Measurements from ENCODE around the gene TAF4.
"Not testable (repeated sequence)": the region's sequence is repeated elsewhere in the genome, so short reads cannot be mapped to it uniquely, and the experiment has no call there.

Gene TAF4

DNA sequence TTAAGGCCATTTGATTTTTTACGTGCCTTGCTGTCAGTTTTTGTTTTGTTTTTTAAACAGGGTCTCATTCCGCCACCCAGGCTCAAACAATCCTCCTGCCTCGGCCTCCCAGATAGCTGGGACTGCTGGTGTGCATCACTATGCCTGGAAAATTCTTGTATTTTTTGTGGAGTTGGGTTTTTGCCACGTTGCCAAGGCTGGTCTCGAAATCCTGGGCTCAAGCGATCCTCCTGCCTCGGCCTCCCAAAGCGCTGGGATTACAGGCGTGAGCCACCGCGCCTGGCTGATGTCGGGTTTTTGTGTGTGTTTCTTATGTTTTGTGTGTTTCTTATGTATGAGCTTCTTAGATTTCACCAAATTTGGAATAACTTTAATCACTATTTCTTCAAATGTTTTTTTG lies 104.8 kb downstream of the TAF4 start:
- no peak for DNase-seq (ENCODE audit: low read depth)

DNA sequence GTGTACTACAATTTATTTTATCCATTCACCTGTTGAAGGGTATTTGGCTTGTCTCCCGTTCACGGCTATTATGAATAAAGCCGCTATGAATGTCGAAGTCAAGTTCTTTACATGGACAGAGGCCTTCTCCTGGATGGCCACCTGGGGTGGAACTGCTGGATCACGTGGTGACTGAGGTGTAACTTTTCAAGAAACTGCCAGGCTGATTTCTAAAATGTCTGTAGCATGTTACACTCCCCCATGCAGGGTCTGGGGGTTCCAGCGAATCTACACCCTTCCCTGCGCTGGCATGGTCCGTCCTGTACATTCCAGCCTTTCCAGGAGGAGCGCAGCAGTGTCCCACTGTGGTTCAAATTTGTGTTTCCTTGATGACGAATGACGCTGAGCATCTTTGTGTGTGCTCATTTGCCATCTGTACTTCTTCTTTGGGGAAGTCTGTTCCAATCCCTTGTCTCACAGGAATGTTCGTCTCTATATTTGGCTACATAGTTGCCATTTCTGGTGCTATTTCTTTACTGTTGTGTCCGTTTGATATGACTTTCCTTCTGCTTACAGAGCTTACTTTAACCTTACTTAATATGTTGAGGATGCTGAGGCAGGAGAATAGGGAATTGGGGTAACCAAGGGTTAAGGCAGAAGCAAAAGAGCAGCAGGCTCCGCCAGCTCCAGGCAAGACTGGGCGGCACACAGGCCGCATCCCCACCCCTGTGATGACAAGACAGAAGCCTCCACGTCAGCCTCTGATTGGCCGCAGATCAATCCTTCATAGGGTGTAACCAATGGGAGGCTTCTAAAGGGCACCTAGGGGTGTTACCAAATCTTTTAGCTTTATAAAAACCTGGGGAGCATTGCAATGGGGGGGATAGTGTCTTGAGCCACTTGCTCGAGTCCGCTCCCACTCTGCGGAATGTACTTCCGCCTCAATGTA lies 106.6 kb downstream of the TAF4 start:
- no peak for DNase-seq (ENCODE audit: low read depth)

DNA sequence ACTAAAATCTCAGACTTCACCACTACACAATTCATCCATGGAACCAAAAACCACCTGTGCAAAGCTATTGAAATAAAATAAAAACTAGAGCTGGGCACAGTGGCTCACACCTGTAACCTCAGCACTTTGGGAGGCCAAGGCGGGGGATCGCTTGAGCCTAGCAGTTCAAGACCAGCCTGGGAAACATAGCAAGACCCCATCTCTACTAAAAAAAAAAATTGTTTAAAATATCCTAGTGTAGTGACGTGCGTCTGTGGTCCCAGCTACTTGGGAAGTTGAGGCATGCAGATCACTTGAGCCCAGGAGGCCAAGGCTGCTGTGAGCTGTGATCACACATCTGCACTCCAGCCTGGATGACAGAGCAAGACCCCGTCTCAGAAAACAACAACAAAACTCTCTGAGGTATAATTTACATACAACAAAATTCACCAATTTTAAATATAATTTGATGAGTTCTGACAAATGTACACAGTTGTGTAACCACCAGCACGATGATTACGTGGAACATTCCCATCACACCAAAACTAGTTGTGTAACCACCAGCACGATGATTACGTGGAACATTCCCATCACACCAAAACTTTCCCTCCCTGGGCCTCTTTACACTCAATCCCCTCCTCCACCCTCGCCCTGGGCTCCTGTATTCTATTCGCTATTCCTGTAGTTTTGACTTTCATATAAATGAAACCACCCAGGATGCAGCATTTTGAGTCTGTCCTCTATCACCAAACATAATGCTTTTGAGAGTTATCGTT lies 107.5 kb downstream of the TAF4 start:
- DNase-seq (ENCODE audit: low read depth) = no peak

GRCh38 chr20:61956396-61957342 lies 109.0 kb downstream of the TAF4 start:
- no peak for DNase-seq (ENCODE audit: low read depth)

DNA sequence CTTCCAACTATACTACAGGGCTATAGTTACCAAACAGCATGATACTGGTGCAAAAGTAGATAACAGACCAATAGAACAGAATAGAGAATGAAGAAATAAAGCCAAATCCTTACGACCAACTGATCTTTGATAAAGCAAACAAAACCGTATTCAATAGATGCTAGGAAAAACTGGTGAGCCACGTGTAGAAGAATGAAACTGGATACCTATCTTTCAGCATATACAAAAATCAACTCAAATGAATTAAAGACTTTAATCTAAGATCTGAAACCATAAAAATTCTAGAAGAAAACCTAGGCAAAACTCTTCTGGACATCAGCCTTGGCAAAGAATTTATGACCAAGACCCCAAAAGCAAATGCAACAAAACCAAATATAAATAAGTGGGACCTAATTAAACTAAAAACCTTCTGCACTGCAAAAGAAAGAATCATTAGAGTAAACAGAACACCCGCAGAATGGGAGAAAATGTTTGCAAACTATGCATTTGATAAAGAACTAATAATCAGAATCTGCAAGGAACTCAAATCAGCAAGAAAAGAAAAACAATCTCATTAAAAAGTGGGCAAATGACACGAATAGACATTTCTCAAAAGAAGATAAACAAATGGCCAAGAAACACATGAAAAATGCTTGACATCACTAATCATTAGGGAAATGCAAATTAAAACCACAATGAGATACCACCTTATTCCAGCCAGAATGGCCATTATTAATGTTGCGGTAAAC lies 109.8 kb downstream of the TAF4 start:
- no peak for DNase-seq (ENCODE audit: low read depth)

- DNase-seq (ENCODE audit: low read depth) = no peak
Measured at GRCh38 chr20:61954276-61955021, 111.2 kb downstream of the TAF4 start.

DNA sequence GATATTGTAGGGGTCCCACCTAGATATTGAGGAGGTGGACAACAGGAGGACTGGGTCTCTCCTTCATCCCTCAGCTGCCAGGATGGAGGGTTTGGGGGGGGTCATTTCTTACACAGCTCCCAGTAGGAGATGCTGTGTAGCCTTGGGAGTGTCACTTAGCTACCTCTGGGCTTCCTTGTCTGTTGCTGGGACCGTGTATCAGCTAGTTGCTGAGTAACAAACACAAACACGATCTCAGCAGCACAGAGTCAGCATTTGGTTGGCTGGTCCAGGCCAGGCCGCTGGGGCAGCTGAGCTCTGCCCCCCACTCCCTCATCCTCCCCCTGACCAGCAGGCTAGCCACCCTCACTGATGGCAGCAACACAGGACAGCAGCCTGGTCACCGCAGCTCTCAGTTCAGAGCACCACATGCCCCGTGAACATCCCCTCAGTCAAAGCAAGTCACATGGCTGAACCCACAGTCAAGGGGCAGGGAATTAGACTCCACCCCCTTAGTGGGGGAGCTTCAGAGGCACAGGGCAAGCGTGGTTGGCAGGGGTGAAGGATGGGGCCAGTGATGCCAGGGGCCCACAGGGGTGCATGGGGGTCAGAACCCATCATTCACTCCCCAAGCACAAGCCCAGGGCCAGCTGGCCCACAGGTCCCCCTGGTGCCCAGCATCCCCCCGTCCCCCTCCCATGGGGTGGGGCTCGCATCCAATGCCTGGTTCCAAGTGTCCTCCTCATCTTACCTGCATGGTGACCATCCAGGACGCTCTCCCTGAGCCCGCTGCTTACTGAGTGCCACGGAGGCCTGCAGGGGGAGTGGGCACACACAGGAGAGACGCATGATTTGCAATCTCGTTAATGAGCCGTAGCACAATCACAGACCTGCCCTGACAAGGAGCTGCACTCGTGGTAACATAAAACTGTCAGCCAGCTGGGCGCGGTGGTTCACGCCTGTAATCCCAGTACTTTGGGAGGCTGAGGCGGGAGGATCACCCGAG lies 112.4 kb downstream of the TAF4 start:
- DNase-seq (ENCODE audit: low read depth) = no peak

DNA sequence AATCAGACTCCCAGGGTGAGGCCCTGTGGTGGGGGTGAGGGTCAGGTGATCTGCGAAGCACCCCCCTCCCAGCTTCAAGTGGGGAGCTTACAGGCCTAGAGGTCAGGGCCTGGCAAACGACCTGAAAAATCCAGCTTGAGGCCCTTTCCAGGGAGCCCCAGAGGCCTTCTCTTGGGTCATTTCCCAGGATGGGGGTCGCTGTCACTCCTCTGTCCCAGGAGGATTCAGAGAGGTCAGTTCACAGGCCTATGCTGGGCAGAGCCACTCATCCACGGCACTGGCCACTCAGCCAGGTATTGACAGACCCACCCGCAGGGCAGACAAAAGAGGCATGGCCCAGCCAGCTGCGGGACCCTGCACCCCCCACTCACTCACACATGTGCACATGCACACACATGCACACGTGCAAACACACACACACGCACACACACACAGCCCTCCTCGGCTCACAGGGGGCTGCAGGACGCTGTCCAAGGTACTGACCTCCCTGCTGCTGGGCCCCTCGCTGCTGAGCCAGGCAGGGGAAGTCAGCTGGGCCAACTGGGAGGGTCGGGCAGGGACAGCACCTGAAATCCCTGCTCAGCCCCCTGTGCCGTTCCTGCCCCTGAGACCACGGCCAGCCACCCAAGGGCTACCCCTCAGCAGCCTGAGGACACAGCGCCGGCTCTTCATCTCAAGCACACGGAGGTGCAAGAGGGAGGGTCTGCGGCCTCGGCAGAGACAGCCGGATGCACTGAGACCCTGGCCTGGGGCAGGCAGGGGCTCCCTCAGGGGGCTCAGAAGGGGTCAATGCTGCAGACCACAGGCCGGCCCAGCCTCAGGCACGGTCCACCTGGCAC lies 113.8 kb downstream of the TAF4 start:
- DNase-seq (ENCODE audit: low read depth) = no peak

DNA sequence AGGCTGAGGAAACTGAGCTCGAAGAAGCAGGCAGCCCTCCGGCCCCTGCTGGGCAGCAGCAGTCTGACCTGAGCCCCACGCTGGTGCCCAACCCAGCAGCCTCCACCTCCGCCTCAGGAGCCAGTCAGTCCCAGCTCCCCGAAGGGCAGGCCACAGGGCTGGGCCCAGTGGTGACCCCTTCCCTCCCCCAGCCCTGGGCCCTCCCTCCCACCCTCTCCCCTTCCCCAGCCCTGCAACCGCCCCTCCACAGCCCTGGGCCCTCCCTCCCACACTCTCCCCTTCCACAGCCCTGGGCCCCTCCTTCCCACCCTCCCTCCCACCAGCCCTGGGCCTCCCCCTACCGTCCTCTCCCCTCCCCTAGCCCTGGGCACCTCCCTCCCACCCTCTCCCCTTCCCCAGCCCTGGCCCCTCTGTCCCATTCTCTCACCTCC lies 115.0 kb downstream of the TAF4 start:
- no peak for DNase-seq (ENCODE audit: low read depth)

DNA sequence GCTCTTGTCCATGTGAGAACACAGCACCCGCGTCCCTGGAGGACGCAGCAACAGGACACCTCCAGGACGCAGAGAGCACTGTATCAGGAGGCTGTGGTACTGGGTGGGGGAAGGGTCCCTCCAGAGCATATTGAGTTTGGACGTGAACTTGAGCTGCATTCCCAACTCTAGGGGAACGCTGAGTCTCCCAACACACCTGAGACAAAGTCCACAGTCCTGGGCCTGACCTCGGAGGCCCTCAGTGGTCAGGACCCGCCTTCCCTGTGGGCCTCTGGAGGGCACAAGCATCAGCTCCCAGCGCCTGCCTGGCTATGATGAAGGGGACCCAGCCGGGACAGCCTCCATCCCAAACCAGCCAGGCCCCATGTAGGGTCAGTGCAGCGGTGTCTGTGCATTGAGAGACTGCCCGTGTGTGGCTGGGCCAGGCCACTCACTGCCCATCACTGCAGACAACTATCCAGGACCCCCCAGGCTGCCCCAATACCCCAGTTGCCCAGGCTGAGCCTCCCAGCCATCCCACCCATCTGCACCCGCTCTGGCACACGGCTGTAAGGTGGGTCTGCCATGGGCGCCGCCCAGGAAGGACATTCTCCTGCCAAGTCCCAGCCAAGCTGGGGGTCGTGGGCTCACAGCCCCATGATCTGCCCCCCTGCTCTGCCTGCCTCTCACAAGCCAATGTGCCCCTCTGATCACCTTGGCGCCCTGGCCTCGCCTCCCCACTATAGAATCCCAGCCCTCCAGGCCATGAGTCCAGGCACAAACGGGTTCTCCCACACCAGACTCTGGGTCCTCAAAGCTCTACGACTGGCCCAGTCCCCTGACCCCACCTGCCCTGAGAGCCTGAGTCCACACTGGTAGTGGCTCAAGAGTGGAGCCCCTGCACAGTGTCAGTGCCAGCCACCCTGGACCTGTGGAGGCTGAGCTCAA lies 115.7 kb downstream of the TAF4 start:
- DNase-seq (ENCODE audit: low read depth) = no peak

DNA sequence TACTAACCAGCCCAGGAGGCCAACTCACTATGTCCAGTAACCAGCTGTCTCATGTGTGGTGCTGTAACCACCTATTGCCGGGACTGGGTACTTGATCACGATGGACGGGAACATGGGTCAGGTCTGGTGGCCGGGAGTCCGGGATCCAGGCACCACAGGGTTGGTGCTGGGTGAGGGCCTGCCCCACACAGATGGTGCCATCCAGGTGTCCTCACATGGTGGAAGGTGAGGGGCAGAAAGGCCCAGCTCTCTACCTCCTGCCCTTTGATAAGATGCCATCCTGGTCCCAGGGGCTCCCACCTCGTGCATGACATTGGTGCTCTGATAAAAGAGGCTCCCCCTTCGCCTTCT lies 116.3 kb downstream of the TAF4 start:
- no peak for DNase-seq (ENCODE audit: low read depth)

- no peak for DNase-seq (ENCODE audit: low read depth)
Measured at GRCh38 chr20:61948586-61949362, 116.9 kb downstream of the TAF4 start.

- DNase-seq (ENCODE audit: low read depth) = not testable (repeated sequence)
Measured at GRCh38 chr20:61948056-61948455, 117.6 kb downstream of the TAF4 start.

DNA sequence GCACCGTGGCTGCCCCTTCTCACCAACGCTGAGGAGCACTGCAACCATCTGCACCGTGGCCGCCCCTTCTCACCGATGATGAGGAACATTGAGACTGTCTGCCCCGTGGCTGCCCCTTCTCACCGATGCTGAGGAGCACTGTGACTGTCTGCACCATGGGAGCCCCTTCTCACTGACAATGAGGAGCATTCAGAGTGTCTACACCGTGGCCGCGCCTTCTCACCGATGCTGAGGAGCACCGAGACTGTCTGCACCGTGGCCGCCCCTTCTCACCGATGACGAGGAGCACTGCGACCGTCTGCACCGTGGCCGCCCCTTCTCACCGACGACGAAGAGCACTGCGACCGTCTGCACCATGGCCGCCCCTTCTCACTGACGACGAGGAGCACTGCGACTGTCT lies 120.2 kb downstream of the TAF4 start:
- DNase-seq (ENCODE audit: low read depth) = not testable (repeated sequence)

DNA sequence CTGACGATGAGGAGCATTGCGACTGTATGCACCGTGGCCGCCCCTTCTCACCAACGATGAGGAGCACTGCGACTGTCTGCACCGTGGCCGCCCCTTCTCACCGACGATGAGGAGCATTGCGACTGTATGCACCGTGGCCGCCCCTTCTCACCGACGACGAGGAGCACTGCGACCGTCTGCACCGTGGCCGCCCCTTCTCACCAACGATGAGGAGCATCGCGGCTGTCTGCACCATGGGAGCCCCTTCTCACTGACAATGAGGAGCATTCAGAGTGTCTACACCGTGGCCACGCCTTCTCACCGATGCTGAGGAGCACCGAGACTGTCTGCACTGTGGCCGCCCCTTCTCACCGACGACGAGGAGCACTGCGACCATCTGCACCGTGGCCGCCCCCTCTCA lies 120.7 kb downstream of the TAF4 start:
- not testable (repeated sequence) for DNase-seq (ENCODE audit: low read depth)

DNA sequence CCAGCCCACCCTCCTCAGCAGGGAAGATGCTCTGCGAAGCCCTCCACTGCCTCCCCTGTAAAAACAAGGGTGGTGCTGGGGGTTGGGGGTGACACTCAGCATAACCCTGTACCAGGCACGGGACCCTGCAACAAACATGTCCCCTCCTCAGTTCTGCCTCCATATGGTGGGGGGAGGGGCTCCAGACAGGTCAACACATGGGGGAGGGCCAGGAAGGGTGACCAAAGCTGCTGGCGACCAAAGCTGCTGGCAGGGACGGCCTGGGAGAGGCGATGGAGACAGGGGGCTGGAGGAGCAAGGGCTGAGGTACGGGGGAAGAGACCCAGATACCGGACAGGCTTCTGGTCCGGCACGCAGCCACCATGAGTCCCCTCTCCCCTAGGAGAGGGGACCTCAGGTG lies 123.2 kb downstream of the TAF4 start:
- DNase-seq (ENCODE audit: low read depth) = no peak

Measured in HS-27A (cell line).